Bronchial epithelial cell (primary cell): ENCODE data around the gene SLC22A4. TPM values are rescaled to one million over a fixed set of nuclear protein-coding genes. Genes with fewer than 3 reads are reported as not detected.

Source experiments
- DNase-seq: peaks from one replicate; pipeline ENCODE4 v3.0.0-alpha.2; 2010; ENCODE audit warnings: low read depth
- FAIRE-seq: peaks from 2 replicates; lab custom pipeline; 2011; peaks lifted over from hg19 to GRCh38; lab: Jason Lieb, UNC
- H3K27me3 ChIP-seq: 2 replicates; pipeline ENCODE4 v1.5.1; 2011; ENCODE audit warnings: low read length; ENCODE audit not compliant: control insufficient read depth, insufficient read depth
- H3K36me3 ChIP-seq: 2 replicates; pipeline ENCODE4 v1.5.1; 2011; ENCODE audit warnings: low read length; ENCODE audit not compliant: control insufficient read depth, insufficient read depth
- H3K4me3 ChIP-seq: 2 replicates; pipeline ENCODE4 v1.5.1; 2011; ENCODE audit warnings: mild to moderate bottlenecking, low read depth, low read length, control low read depth
- total RNA-seq: library from RNA; depleted of rRNA; stranded (reverse); fragments of >200 nt; gene quantifications from 2 replicates; pipeline ENCODE4 v1.2.1, GENCODE V29; 2014
- TF ChIP-seq, protein P1 (sequence below): IDR thresholded peaks from 2 replicates; pipeline ENCODE4 v1.5.1; 2011; ENCODE audit warnings: mild to moderate bottlenecking, moderate library complexity, low read length, control low read depth, inconsistent platforms; ENCODE audit not compliant: insufficient read depth, severe bottlenecking

SLC22A4 gene
- total RNA-seq, 1 donor from 2014 or later, result 0.26 TPM

GRCh38 chr5:132260714-132261551, 33.3 kb upstream of the SLC22A4 start:
- H3K4me3 ChIP-seq, result no peak overlapping the region
- H3K36me3 ChIP-seq, result peaks cover 3% of the 10 kb centered on the region
- H3K27me3 ChIP-seq, result no peaks in the 10 kb centered on the region
- peak; percentile 82 for DNase-seq
- TF ChIP-seq, protein P1, sequence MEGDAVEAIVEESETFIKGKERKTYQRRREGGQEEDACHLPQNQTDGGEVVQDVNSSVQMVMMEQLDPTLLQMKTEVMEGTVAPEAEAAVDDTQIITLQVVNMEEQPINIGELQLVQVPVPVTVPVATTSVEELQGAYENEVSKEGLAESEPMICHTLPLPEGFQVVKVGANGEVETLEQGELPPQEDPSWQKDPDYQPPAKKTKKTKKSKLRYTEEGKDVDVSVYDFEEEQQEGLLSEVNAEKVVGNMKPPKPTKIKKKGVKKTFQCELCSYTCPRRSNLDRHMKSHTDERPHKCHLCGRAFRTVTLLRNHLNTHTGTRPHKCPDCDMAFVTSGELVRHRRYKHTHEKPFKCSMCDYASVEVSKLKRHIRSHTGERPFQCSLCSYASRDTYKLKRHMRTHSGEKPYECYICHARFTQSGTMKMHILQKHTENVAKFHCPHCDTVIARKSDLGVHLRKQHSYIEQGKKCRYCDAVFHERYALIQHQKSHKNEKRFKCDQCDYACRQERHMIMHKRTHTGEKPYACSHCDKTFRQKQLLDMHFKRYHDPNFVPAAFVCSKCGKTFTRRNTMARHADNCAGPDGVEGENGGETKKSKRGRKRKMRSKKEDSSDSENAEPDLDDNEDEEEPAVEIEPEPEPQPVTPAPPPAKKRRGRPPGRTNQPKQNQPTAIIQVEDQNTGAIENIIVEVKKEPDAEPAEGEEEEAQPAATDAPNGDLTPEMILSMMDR, result no peak
- FAIRE-seq, result no peak

DNA sequence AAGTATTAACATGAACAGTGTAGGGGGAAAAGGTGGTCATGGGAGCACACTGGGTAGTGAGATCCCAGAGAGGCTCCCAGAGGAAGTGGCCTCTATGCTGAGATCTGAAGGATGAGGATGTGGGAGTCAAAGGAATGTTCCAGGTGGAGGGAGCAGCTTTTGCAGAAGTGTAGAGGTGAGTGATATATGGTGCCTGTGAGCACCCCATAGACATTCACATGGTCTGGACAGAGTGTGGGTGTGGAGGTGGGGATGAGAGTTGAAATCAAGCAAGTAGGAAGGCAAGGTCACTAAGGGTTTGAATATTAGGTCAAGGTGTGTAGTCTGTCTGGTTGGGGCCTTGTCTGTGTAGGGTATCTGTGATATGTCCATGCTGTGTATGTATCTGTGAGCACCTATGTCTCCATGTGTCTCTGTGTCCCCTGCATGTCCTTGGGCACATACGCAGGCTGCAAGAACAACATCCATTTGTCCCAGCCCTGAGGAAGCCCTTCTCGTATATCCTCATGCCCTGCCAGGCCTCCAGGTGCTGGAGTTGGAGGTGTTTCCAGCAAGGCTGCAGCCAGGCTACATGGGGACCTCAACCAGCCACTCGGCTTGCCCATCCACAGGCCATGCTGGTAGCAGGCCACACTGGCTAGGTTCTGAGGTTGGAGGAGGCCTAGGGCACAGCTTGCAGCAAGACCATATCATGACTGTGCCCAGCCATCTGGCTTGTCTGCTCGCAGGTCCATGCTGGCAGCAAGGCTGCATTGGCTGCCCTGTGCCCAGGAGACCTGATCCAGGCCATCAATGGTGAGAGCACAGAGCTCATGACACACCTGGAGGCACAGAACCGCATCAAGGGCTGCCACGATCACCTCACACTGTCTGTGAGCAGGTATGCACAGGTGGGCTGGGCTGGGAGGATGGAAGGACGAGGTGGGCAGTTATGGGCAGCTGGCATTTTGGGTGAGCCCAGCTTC, 32.0 kb upstream of the SLC22A4 start:
- Histone ChIP-seq H3K36me3 (peaks cover 9% of the 10 kb centered on the region), H3K4me3 (no peak overlapping the region), H3K27me3 (no peaks in the 10 kb centered on the region)
- peak; percentile 77 for FAIRE-seq
- TF ChIP-seq, protein P1, result no peak
- no peak for DNase-seq

- TF ChIP-seq, protein P1, result no peak
- Histone ChIP-seq H3K27me3 (no peaks in the 10 kb centered on the region), H3K36me3 (peaks cover 13% of the 10 kb centered on the region), H3K4me3 (no peak overlapping the region)
- no peak for DNase-seq
- no peak for FAIRE-seq
Observed at GRCh38 chr5:132262882-132263547, 31.2 kb upstream of the SLC22A4 start.

DNA sequence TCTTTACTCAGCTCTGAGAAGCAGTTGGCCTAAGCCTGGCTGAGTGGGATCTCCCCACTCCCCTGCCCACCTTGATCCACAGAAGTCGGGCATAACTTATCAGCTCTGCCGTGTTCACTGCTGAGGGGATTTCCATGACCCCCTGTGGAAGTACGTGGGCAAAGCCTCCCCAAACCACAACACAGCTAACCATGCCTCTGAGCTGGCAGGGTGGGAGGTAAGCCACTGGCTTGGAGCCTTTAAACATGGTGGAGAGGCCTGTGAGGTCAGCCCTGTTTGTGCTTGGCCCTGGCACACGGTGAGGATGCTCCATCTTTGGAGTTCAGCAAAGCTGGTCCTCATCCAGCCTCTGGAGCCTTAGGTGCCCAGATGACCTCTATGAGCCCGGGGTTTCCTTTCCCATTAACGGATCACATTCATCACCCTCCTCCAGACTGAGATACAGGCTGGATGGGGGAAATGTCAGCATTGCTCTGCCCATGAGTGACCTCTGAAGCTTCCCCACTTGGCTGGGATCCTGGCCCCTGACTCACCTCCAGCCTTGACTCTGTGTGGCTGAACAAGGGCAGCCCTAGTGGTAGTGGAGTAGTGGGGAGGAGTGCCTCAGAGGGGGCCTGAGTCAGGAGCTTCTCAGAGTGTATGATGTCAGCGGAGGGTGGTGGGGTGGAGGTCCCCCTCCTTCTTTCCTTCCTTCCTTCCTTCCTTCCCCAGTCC, 30.5 kb upstream of the SLC22A4 start:
- H3K36me3 ChIP-seq, result peaks cover 15% of the 10 kb centered on the region
- no peaks in the 10 kb centered on the region for H3K27me3 ChIP-seq
- TF ChIP-seq, protein P1, result no peak
- DNase-seq (peak; percentile 79), FAIRE-seq (no peak)
- no peak overlapping the region for H3K4me3 ChIP-seq

- H3K4me3 ChIP-seq, result no peak overlapping the region
- TF ChIP-seq, protein P1, result no peak
- peaks cover 15% of the 10 kb centered on the region for H3K36me3 ChIP-seq
- DNase-seq (no peak), FAIRE-seq (no peak)
- H3K27me3 ChIP-seq, result no peaks in the 10 kb centered on the region
Observed at GRCh38 chr5:132264546-132265335, 29.5 kb upstream of the SLC22A4 start.
